H1 (cell line): Measurements from ENCODE around the gene DDC. TPM values are rescaled to one million over a fixed set of nuclear protein-coding genes. Genes with fewer than 3 reads are reported as not detected.

Experiments
- CTCF ChIA-PET: fragments of 300-600 bp; sonication (Branson Sonifier 250); formaldehyde crosslinking; loops from one replicate; lab custom pipeline; 2021; ENCODE audit not compliant: partially characterized antibody; lab: Charles Lee
- POLR2A ChIA-PET: fragments of 300-600 bp; sonication (Branson Sonifier 250); formaldehyde crosslinking; loops from one replicate; lab custom pipeline; 2021; ENCODE audit warnings: inconsistent platforms; ENCODE audit not compliant: partially characterized antibody; lab: Charles Lee
- DNase-seq, 2 experiments: peaks; one replicate each; pipeline versions ENCODE4 v3.0.0 to v3.0.0-alpha.2; 2010 to 2022; ENCODE audit warnings: low spot score in 2 of 2, low read depth in 1 of 2, mixed read lengths in 1 of 2
- FAIRE-seq: peaks from 2 replicates; lab custom pipeline; 2011; peaks lifted over from hg19 to GRCh38; lab: Jason Lieb, UNC
- H2AFZ ChIP-seq: 2 replicates; pipeline ENCODE4 v1.8.1; 2012; ENCODE audit warnings: low read length, inconsistent platforms
- H2AK5ac ChIP-seq: 2 replicates; pipeline ENCODE4 v1.6.1; 2013; ENCODE audit warnings: low read depth, low read length
- H2BK120ac ChIP-seq: replicated peaks from 2 replicates; pipeline ENCODE3; 2013; ENCODE audit warnings: low read depth, low read length, inconsistent platforms
- H2BK12ac ChIP-seq: 2 replicates; pipeline ENCODE4 v1.6.1; 2013; ENCODE audit warnings: low read depth, low read length
- H2BK15ac ChIP-seq: 2 replicates; pipeline ENCODE4 v1.6.1; 2013; ENCODE audit warnings: low read length
- H2BK20ac ChIP-seq: 2 replicates; pipeline ENCODE4 v1.6.1; 2013; ENCODE audit warnings: low read length
- H2BK5ac ChIP-seq: 2 replicates; pipeline ENCODE4 v1.6.1; 2013; ENCODE audit warnings: low read depth, low read length
- H3K14ac ChIP-seq: 2 replicates; pipeline ENCODE4 v1.6.1; 2013; ENCODE audit warnings: inconsistent platforms; ENCODE audit not compliant: insufficient read length
- H3K18ac ChIP-seq: 2 replicates; pipeline ENCODE4 v1.6.1; 2013; ENCODE audit warnings: low read length; ENCODE audit errors: extremely low read depth
- H3K23ac ChIP-seq: 2 replicates; pipeline ENCODE4 v1.6.1; 2013; ENCODE audit warnings: inconsistent platforms; ENCODE audit not compliant: insufficient read length
- H3K23me2 ChIP-seq: 2 replicates; pipeline ENCODE4 v1.6.1; 2013; ENCODE audit warnings: low read depth, low read length
- H3K27ac ChIP-seq: 2 replicates; pipeline ENCODE4 v1.6.1; 2011; ENCODE audit warnings: low read depth, low read length, inconsistent platforms
- H3K27me3 ChIP-seq, 4 experiments: replicated peaks in 1 of 4; 1 replicate in 1 of 4; 2 replicates in 3 of 4; pipeline versions ENCODE4 v1.6.1 to v1.8.1; 2011 to 2013; ENCODE audit warnings: low read length in 3 of 4, mild to moderate bottlenecking in 3 of 4, inconsistent platforms in 2 of 4, mixed read lengths in 2 of 4, moderate library complexity in 1 of 4; ENCODE audit not compliant: control insufficient read depth in 3 of 4, insufficient read depth in 3 of 4; ENCODE audit errors: extremely low read depth in 1 of 4
- H3K36me3 ChIP-seq, 4 experiments: 2 replicates each; pipeline versions ENCODE4 v1.6.1 to v1.8.1; 2011 to 2013; ENCODE audit warnings: mild to moderate bottlenecking in 4 of 4, low read length in 3 of 4, moderate library complexity in 2 of 4, control low read depth in 1 of 4, inconsistent platforms in 1 of 4; ENCODE audit not compliant: insufficient read depth in 4 of 4, control insufficient read depth in 2 of 4
- H3K4ac ChIP-seq: replicated peaks from 2 replicates; pipeline ENCODE3; 2013; ENCODE audit warnings: low read length, low read depth, mixed read lengths, inconsistent platforms; ENCODE audit not compliant: insufficient read length
- H3K4me1 ChIP-seq, 4 experiments: replicated peaks in 1 of 4; 1 replicate in 1 of 4; 2 replicates in 3 of 4; pipeline versions ENCODE4 v1.6.1 to v1.8.1; 2011 to 2013; ENCODE audit warnings: low read length in 3 of 4, inconsistent platforms in 2 of 4, mixed read lengths in 1 of 4; ENCODE audit not compliant: insufficient read depth in 4 of 4, control insufficient read depth in 3 of 4
- H3K4me2 ChIP-seq, 2 experiments: 2 replicates each; pipeline versions ENCODE4 v1.6.1 to v1.8.1; 2011 to 2013; ENCODE audit warnings: low read depth in 2 of 2, low read length in 2 of 2, control low read depth in 1 of 2, inconsistent platforms in 1 of 2, mild to moderate bottlenecking in 1 of 2; ENCODE audit not compliant: insufficient read depth in 1 of 2
- H3K4me3 ChIP-seq, 4 experiments: fragments of 200-600, 300-600 bp in 1 of 4; sonication (generic), shearing (Covaris generic), sonication (Bioruptor Twin) in 1 of 4; 2 replicates each; pipeline versions ENCODE4 v1.5.1 to v1.8.1; 2011 to 2016; ENCODE audit warnings: low read length in 4 of 4, low read depth in 3 of 4, control low read depth in 2 of 4, inconsistent platforms in 2 of 4, mild to moderate bottlenecking in 2 of 4, mixed read lengths in 1 of 4, moderate library complexity in 1 of 4; ENCODE audit not compliant: insufficient read depth in 2 of 4; ENCODE audit errors: extremely low read depth in 1 of 4
- H3K56ac ChIP-seq: replicated peaks from 2 replicates; pipeline ENCODE3; 2013; ENCODE audit warnings: low read depth, mild to moderate bottlenecking, mixed read lengths, low read length, inconsistent platforms; ENCODE audit not compliant: insufficient read length
- H3K79me1 ChIP-seq: 2 replicates; pipeline ENCODE4 v1.6.1; 2013; ENCODE audit warnings: low read depth, low read length, control low read depth
- H3K79me2 ChIP-seq, 2 experiments: 2 replicates each; pipeline versions ENCODE4 v1.6.1 to v1.8.1; 2012 to 2013; ENCODE audit warnings: low read length in 2 of 2, mild to moderate bottlenecking in 2 of 2, inconsistent platforms in 1 of 2; ENCODE audit not compliant: insufficient read depth in 2 of 2, control insufficient read depth in 1 of 2
- H3K9ac ChIP-seq, 4 experiments: replicated peaks in 1 of 4; 1 replicate in 1 of 4; 2 replicates in 3 of 4; pipeline versions ENCODE4 v1.6.1 to v1.8.1; 2011 to 2013; ENCODE audit warnings: low read depth in 3 of 4, low read length in 3 of 4, control low read depth in 2 of 4, mild to moderate bottlenecking in 2 of 4, moderate library complexity in 2 of 4, inconsistent platforms in 1 of 4; ENCODE audit errors: extremely low read depth in 1 of 4
- H3K9me3 ChIP-seq, 2 experiments: 2 replicates each; pipeline versions ENCODE4 v1.6.1 to v1.8.1; 2012 to 2013; ENCODE audit warnings: mild to moderate bottlenecking in 2 of 2, moderate library complexity in 2 of 2, control low read depth in 1 of 2, inconsistent platforms in 1 of 2, low read depth in 1 of 2, low read length in 1 of 2, mixed read lengths in 1 of 2; ENCODE audit not compliant: insufficient read depth in 2 of 2
- H4K20me1 ChIP-seq, 2 experiments: replicated peaks in 1 of 2; 2 replicates each; pipeline versions ENCODE3 to v1.8.1; 2011 to 2013; ENCODE audit warnings: inconsistent platforms in 2 of 2, low read length in 2 of 2, mild to moderate bottlenecking in 1 of 2; ENCODE audit not compliant: insufficient read depth in 2 of 2, control insufficient read depth in 1 of 2
- H4K5ac ChIP-seq: 2 replicates; pipeline ENCODE4 v1.6.1; 2013; ENCODE audit warnings: low read length, low read depth, mixed read lengths, inconsistent platforms; ENCODE audit not compliant: insufficient read length
- H4K8ac ChIP-seq: 2 replicates; pipeline ENCODE4 v1.8.0; 2013; ENCODE audit warnings: mild to moderate bottlenecking, moderate library complexity, low read length, inconsistent platforms; ENCODE audit not compliant: insufficient read depth; ENCODE audit errors: extremely low read depth
- H4K91ac ChIP-seq: replicated peaks from 2 replicates; pipeline ENCODE3; 2013; ENCODE audit warnings: low read length, mixed read lengths, inconsistent platforms; ENCODE audit not compliant: insufficient read length
- FOSL1 ChIP-seq: IDR thresholded peaks from 2 replicates; pipeline ENCODE4 v1.6.1; 2011; ENCODE audit warnings: mild to moderate bottlenecking, low read depth, low read length, moderate library complexity; ENCODE audit not compliant: insufficient read depth
- KDM4A ChIP-seq: IDR thresholded peaks from one replicate; pipeline ENCODE4 v1.7.1; 2012; ENCODE audit warnings: low read depth, mild to moderate bottlenecking, moderate library complexity, low read length, inconsistent platforms; ENCODE audit not compliant: severe bottlenecking
- TAF1 ChIP-seq: IDR thresholded peaks from 2 replicates; pipeline ENCODE4 v1.6.1; 2011; ENCODE audit warnings: mild to moderate bottlenecking, low read depth, low read length
- polyA plus RNA-seq, 7 experiments: library from polyadenylated mRNA; depleted of rRNA in 3 of 7; stranded (reverse) in 5 of 7; unstranded in 2 of 7; fragments of >200 nt in 5 of 7; fragments of 200-250 nt in 2 of 7; gene quantifications; 1 replicate in 5 of 7; 2 replicates in 1 of 7; 4 replicates in 1 of 7; pipeline versions ENCODE4 v1.2.1 to v1.2.3, GENCODE V29; 2011 to 2013; ENCODE audit warnings: missing spikeins in 2 of 7, mixed read lengths in 2 of 7
- total RNA-seq: library from RNA; stranded (reverse); fragmentation: NEBNext Ultra II Directional; extraction: Animal tissue kit (Norgen Biotek cat#: 25700); gene quantifications from 2 replicates; pipeline ENCODE4 v1.2.1, GENCODE V29; 2021

Gene DDC
- total and polyA plus RNA-seq, 2 of the 8 experiments (the other 6 are each of a cell fraction or from before 2014, with no cell fraction given) = 0.05 TPM; not detected in 1

- Histone ChIP-seq H2AFZ (no peak overlapping the region), H3K18ac (no peak overlapping the region), H3K4me2 (no peak overlapping the region), H3K56ac (no peak overlapping the region), H3K27me3 (peaks cover 0 to 4% (median 4%) of the 10 kb centered on the region in 4 experiments; a peak in 4 of 7 replicates), H2BK12ac (no peak overlapping the region), H4K20me1 (no peaks in the 10 kb centered on the region), H2AK5ac (no peak overlapping the region), H3K79me2 (no peaks in the 10 kb centered on the region), H3K79me1 (no peaks in the 10 kb centered on the region), H3K27ac (no peak overlapping the region), H3K9me3 (peaks cover 0 to 6% of the 10 kb centered on the region in 2 experiments; a peak in 2 of 4 replicates), H3K4me3 (no peak overlapping the region), H3K4me1 (peaks cover 0 to 2% (median 2%) of the 10 kb centered on the region in 4 experiments; a peak in 4 of 7 replicates), H4K91ac (no peak overlapping the region), H2BK15ac (no peak overlapping the region), H3K36me3 (no peaks in the 10 kb centered on the region), H3K4ac (no peak overlapping the region), H3K9ac (no peak overlapping the region), H2BK120ac (no peak overlapping the region), H2BK20ac (no peak overlapping the region), H2BK5ac (no peak overlapping the region), H4K5ac (no peak overlapping the region), H3K23ac (no peak overlapping the region), H3K14ac (no peak overlapping the region), H4K8ac (no peak overlapping the region), H3K23me2 (no peaks in the 10 kb centered on the region; the same call in 1 of the 2 replicates)
- no peak for FAIRE-seq
- CTCF ChIA-PET = interaction anchor here (0.9 to 1.2 kb wide), 2 partner anchors 12 to 18 kb away, joined by 3 to 4 read pairs; no protein-coding TSS in a partner anchor
- no peak for DNase-seq
- POLR2A ChIA-PET = no interaction called here
- no peak for TF ChIP-seq KDM4A
- TF ChIP-seq TAF1 = no peak
- no peak for TF ChIP-seq FOSL1
Observed at GRCh38 chr7:50455658-50456057, 109.5 kb downstream of the DDC start.
